Astrocyte (in vitro differentiated cells and primary cell): ENCODE data around the gene TARS2. TPM values are rescaled to one million over a fixed set of nuclear protein-coding genes. Genes with fewer than 3 reads are reported as not detected.
A peak's percentile ranks its signal among the peaks of the same experiment; 100 is the strongest.

ENCODE experiments used
- DNase-seq: peaks from one replicate; pipeline ENCODE4 v3.0.0-alpha.2; 2010; ENCODE audit warnings: low read depth
- FAIRE-seq: peaks from 2 replicates; lab custom pipeline; 2011; peaks lifted over from hg19 to GRCh38; lab: Jason Lieb, UNC
- H2AFZ ChIP-seq: 2 replicates; pipeline ENCODE4 v1.6.0; 2012; ENCODE audit warnings: low read depth, low read length, inconsistent platforms
- H3K27ac ChIP-seq: 2 replicates; pipeline ENCODE4 v1.5.1; 2011; ENCODE audit warnings: low read depth, low read length, inconsistent platforms
- H3K27me3 ChIP-seq: 2 replicates; pipeline ENCODE4 v1.6.0; 2011; ENCODE audit warnings: low read length, inconsistent platforms; ENCODE audit not compliant: insufficient read depth
- H3K36me3 ChIP-seq: 2 replicates; pipeline ENCODE4 v1.5.1; 2011; ENCODE audit warnings: low read length, inconsistent platforms; ENCODE audit not compliant: insufficient read depth
- H3K4me1 ChIP-seq: 2 replicates; pipeline ENCODE4 v1.5.1; 2011; ENCODE audit warnings: low read length, inconsistent platforms; ENCODE audit not compliant: insufficient read depth
- H3K4me2 ChIP-seq: 2 replicates; pipeline ENCODE4 v1.6.0; 2012; ENCODE audit warnings: low read length, inconsistent platforms
- H3K4me3 ChIP-seq: 2 replicates; pipeline ENCODE4 v1.5.1; 2011; ENCODE audit warnings: low read depth, mild to moderate bottlenecking, low read length, inconsistent platforms; ENCODE audit not compliant: insufficient read depth
- H3K79me2 ChIP-seq: 2 replicates; pipeline ENCODE4 v1.6.0; 2012; ENCODE audit warnings: mild to moderate bottlenecking, low read length, inconsistent platforms; ENCODE audit not compliant: insufficient read depth
- H3K9ac ChIP-seq: 2 replicates; pipeline ENCODE4 v1.6.0; 2012; ENCODE audit warnings: mild to moderate bottlenecking, low read length, inconsistent platforms
- H3K9me3 ChIP-seq: 2 replicates; pipeline ENCODE4 v1.5.1; 2012; ENCODE audit warnings: low read depth, mild to moderate bottlenecking, low read length, inconsistent platforms; ENCODE audit not compliant: insufficient read depth
- H4K20me1 ChIP-seq: 2 replicates; pipeline ENCODE4 v1.6.0; 2012; ENCODE audit warnings: low read length, inconsistent platforms; ENCODE audit not compliant: insufficient read depth
- H3K27ac Mint-ChIP-seq: one replicate; pipeline ENCODE4 v1.8.0; 2021; ENCODE audit warnings: mild to moderate bottlenecking, mixed read lengths; ENCODE audit not compliant: unreplicated experiment
- H3K27me3 Mint-ChIP-seq: one replicate; pipeline ENCODE4 v1.8.0; 2021; ENCODE audit warnings: low read depth, mixed read lengths; ENCODE audit not compliant: unreplicated experiment
- H3K36me3 Mint-ChIP-seq: one replicate; pipeline ENCODE4 v1.8.0; 2021; ENCODE audit warnings: low read depth, mixed read lengths; ENCODE audit not compliant: unreplicated experiment
- H3K4me1 Mint-ChIP-seq: one replicate; pipeline ENCODE4 v1.8.0; 2021; ENCODE audit warnings: low read depth, mixed read lengths; ENCODE audit not compliant: unreplicated experiment
- H3K4me3 Mint-ChIP-seq: one replicate; pipeline ENCODE4 v1.8.0; 2021; ENCODE audit warnings: mild to moderate bottlenecking, moderate library complexity, mixed read lengths; ENCODE audit not compliant: unreplicated experiment
- H3K9me3 Mint-ChIP-seq: one replicate; pipeline ENCODE4 v1.8.0; 2021; ENCODE audit warnings: mild to moderate bottlenecking, mixed read lengths; ENCODE audit not compliant: unreplicated experiment
- CTCF ChIP-seq: IDR thresholded peaks from 2 replicates; pipeline ENCODE4 v1.5.1; 2011; ENCODE audit warnings: low read depth, mild to moderate bottlenecking, inconsistent platforms, low read length, moderate library complexity; ENCODE audit not compliant: insufficient read depth
- EZH2 ChIP-seq: IDR thresholded peaks from 2 replicates; pipeline ENCODE4 v1.6.1; 2012; ENCODE audit warnings: mild to moderate bottlenecking, low read length, inconsistent platforms; ENCODE audit not compliant: insufficient read depth
- total RNA-seq: library from RNA; stranded (reverse); gene quantifications from 2 replicates; pipeline ENCODE4 v1.2.1, GENCODE V29; 2021

Gene TARS2
- total RNA-seq, 1 donor from 2014 or later: 15.5 TPM

- H3K27me3 Mint-ChIP-seq: no peaks in the 10 kb centered on the region
- Histone ChIP-seq H3K9me3 (no peaks in the 10 kb centered on the region), H3K36me3 (no peaks in the 10 kb centered on the region), H4K20me1 (peaks cover 7% of the 10 kb centered on the region), H3K27ac (no peak overlapping the region), H3K27me3 (no peaks in the 10 kb centered on the region), H3K4me1 (peaks cover 14% of the 10 kb centered on the region), H3K9ac (peak overlapping the region; percentile 50), H3K4me2 (peak overlapping the region; percentile 67), H3K4me3 (no peak overlapping the region), H2AFZ (no peak overlapping the region), H3K79me2 (no peaks in the 10 kb centered on the region)
- H3K27ac Mint-ChIP-seq: peak overlapping the region; percentile 62
- H3K9me3 Mint-ChIP-seq: no peaks in the 10 kb centered on the region
- H3K36me3 Mint-ChIP-seq: no peaks in the 10 kb centered on the region
- FAIRE-seq (no peak), DNase-seq (no peak)
- H3K4me1 Mint-ChIP-seq: peaks cover 14% of the 10 kb centered on the region
- H3K4me3 Mint-ChIP-seq: no peak overlapping the region
- no peak for TF ChIP-seq CTCF
- TF ChIP-seq EZH2: no peak
Measured at GRCh38 chr1:150552911-150553289, 65.7 kb downstream of the TARS2 start.

- Histone ChIP-seq H3K27ac (no peak overlapping the region), H3K4me2 (no peak overlapping the region), H3K4me3 (no peak overlapping the region), H4K20me1 (peaks cover 11% of the 10 kb centered on the region), H2AFZ (no peak overlapping the region), H3K9ac (no peak overlapping the region), H3K79me2 (no peaks in the 10 kb centered on the region), H3K36me3 (no peaks in the 10 kb centered on the region), H3K4me1 (peaks cover 14% of the 10 kb centered on the region), H3K9me3 (no peaks in the 10 kb centered on the region), H3K27me3 (no peaks in the 10 kb centered on the region)
- Mint-ChIP-seq H3K27ac (no peak overlapping the region), H3K36me3 (no peaks in the 10 kb centered on the region), H3K9me3 (no peaks in the 10 kb centered on the region), H3K4me1 (peaks cover 14% of the 10 kb centered on the region), H3K4me3 (no peak overlapping the region), H3K27me3 (no peaks in the 10 kb centered on the region)
- no peak for DNase-seq
- TF ChIP-seq CTCF (no peak), EZH2 (no peak)
- no peak for FAIRE-seq
Measured at GRCh38 chr1:150553392-150554085, 66.3 kb downstream of the TARS2 start.

- no peaks in the 10 kb centered on the region for H3K9me3 Mint-ChIP-seq
- FAIRE-seq (no peak), DNase-seq (no peak)
- H3K36me3 Mint-ChIP-seq: no peaks in the 10 kb centered on the region
- no peaks in the 10 kb centered on the region for H3K27me3 Mint-ChIP-seq
- H3K4me1 Mint-ChIP-seq: peaks cover 14% of the 10 kb centered on the region
- Histone ChIP-seq H4K20me1 (peaks cover 11% of the 10 kb centered on the region), H3K36me3 (no peaks in the 10 kb centered on the region), H3K4me1 (peaks cover 14% of the 10 kb centered on the region), H3K79me2 (peaks cover 2% of the 10 kb centered on the region), H3K4me3 (no peak overlapping the region), H3K27ac (no peak overlapping the region), H3K4me2 (no peak overlapping the region), H2AFZ (no peak overlapping the region), H3K9me3 (no peaks in the 10 kb centered on the region), H3K27me3 (no peaks in the 10 kb centered on the region), H3K9ac (no peak overlapping the region)
- TF ChIP-seq CTCF (no peak), EZH2 (no peak)
- H3K4me3 Mint-ChIP-seq: no peak overlapping the region
- no peak overlapping the region for H3K27ac Mint-ChIP-seq
Measured at GRCh38 chr1:150554086-150554452, 66.8 kb downstream of the TARS2 start.
